Skeletal muscle satellite cell (primary cell): Measurements from ENCODE around the gene GNAI1.

Experiments used
- H3K27me3 ChIP-seq: 2 replicates; pipeline ENCODE4 v1.7.0; 2013; ENCODE audit warnings: low read length; ENCODE audit not compliant: control insufficient read depth, insufficient read depth
- H3K36me3 ChIP-seq: 2 replicates; pipeline ENCODE4 v1.7.0; 2013; ENCODE audit warnings: mild to moderate bottlenecking, control low read depth, low read length; ENCODE audit not compliant: insufficient read depth
- H3K4me1 ChIP-seq: 2 replicates; pipeline ENCODE4 v1.7.0; 2013; ENCODE audit warnings: low read length; ENCODE audit not compliant: control insufficient read depth, insufficient read depth
- H3K4me2 ChIP-seq: 2 replicates; pipeline ENCODE4 v1.7.0; 2013; ENCODE audit warnings: mild to moderate bottlenecking, low read length
- H3K4me3 ChIP-seq: 2 replicates; pipeline ENCODE4 v1.7.0; 2013; ENCODE audit warnings: low read length
- H3K9ac ChIP-seq: 2 replicates; pipeline ENCODE4 v1.7.0; 2013; ENCODE audit warnings: mild to moderate bottlenecking, low read depth, low read length, moderate library complexity
- H3K9me3 ChIP-seq: replicated peaks from 2 replicates; pipeline ENCODE4 v1.7.0; 2013; ENCODE audit warnings: mild to moderate bottlenecking, control low read depth, low read length

GNAI1 gene

DNA sequence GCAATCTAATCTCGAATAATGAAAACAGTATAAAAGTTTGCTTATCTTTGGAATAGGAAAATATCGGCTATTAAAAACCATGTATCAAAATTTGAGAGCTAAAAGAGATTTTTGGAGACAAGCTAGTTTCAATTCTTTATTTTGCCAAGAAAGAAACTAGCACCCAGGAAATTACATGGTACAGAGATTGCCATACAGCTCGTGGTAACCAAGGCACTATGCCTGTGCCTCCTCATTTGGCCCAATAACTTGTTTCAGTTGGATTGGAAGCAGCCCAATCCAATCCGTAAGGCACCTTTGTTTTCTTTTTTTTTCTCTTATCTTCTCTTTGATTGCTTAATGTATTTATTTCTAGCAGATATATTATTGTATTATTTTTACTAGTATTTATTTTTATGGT is 55.0 kb downstream of the GNAI1 start:
- Histone ChIP-seq H3K36me3 (no peaks in the 10 kb centered on the region), H3K4me3 (no peak overlapping the region), H3K9ac (no peak overlapping the region), H3K27me3 (no peaks in the 10 kb centered on the region), H3K9me3 (no peaks in the 10 kb centered on the region), H3K4me2 (no peak overlapping the region), H3K4me1 (peaks cover 4% of the 10 kb centered on the region)

GRCh38 chr7:80197627-80198026 is 63.0 kb downstream of the GNAI1 start:
- no peaks in the 10 kb centered on the region for H3K27me3 ChIP-seq
- H3K4me2 ChIP-seq: no peak overlapping the region
- no peaks in the 10 kb centered on the region for H3K4me1 ChIP-seq
- H3K9me3 ChIP-seq: no peaks in the 10 kb centered on the region
- H3K4me3 ChIP-seq: no peak overlapping the region
- no peaks in the 10 kb centered on the region for H3K36me3 ChIP-seq
- H3K9ac ChIP-seq: no peak overlapping the region

GRCh38 chr7:80199051-80199450 is 64.4 kb downstream of the GNAI1 start:
- Histone ChIP-seq H3K9ac (no peak overlapping the region), H3K4me1 (no peaks in the 10 kb centered on the region), H3K27me3 (no peaks in the 10 kb centered on the region), H3K4me3 (no peak overlapping the region), H3K36me3 (peaks cover 6% of the 10 kb centered on the region), H3K9me3 (no peaks in the 10 kb centered on the region), H3K4me2 (no peak overlapping the region)

GRCh38 chr7:80204454-80204853 is 69.8 kb downstream of the GNAI1 start:
- no peaks in the 10 kb centered on the region for H3K9me3 ChIP-seq
- peaks cover 13% of the 10 kb centered on the region for H3K36me3 ChIP-seq
- H3K4me3 ChIP-seq: no peak overlapping the region
- H3K4me2 ChIP-seq: no peak overlapping the region
- no peaks in the 10 kb centered on the region for H3K27me3 ChIP-seq
- no peaks in the 10 kb centered on the region for H3K4me1 ChIP-seq
- H3K9ac ChIP-seq: no peak overlapping the region

DNA sequence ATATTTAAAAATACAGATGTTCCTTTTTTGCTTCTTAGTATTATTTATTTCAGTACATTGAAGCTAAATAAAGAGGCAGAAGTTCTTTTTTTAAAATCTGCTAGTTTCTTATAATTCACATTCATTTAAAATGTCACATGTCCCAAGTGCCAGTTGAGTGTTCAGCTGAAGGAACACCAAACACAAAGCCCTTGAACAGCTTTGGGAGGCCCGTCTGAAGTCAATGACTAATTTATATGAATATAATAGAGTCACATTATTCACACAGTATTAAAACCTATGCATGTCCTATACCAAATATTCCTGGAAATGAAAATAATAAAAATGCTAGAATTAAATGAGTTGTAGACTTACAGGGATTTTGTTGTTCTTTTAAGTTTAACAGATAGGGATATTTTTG is 70.3 kb downstream of the GNAI1 start:
- H3K27me3 ChIP-seq: no peaks in the 10 kb centered on the region

GRCh38 chr7:80206763-80207162 is 72.1 kb downstream of the GNAI1 start:
- Histone ChIP-seq H3K4me1 (no peaks in the 10 kb centered on the region), H3K27me3 (no peaks in the 10 kb centered on the region), H3K36me3 (peaks cover 16% of the 10 kb centered on the region)

More for the DNA sequence above, 70.3 kb downstream of the GNAI1 start:
- no peak overlapping the region for H3K4me3 ChIP-seq
- peaks cover 13% of the 10 kb centered on the region for H3K36me3 ChIP-seq
- H3K4me1 ChIP-seq: no peaks in the 10 kb centered on the region
- H3K4me2 ChIP-seq: no peak overlapping the region
- H3K9ac ChIP-seq: no peak overlapping the region
- no peaks in the 10 kb centered on the region for H3K9me3 ChIP-seq

GRCh38 chr7:80207501-80207900 is 72.9 kb downstream of the GNAI1 start:
- Histone ChIP-seq H3K4me1 (no peaks in the 10 kb centered on the region), H3K4me3 (no peak overlapping the region)

More at GRCh38 chr7:80206763-80207162, 72.1 kb downstream of the GNAI1 start:
- no peak overlapping the region for H3K9ac ChIP-seq
- no peaks in the 10 kb centered on the region for H3K9me3 ChIP-seq
- H3K4me2 ChIP-seq: no peak overlapping the region
- H3K4me3 ChIP-seq: no peak overlapping the region

GRCh38 chr7:80208700-80209099 is 74.1 kb downstream of the GNAI1 start:
- Histone ChIP-seq H3K9me3 (no peaks in the 10 kb centered on the region), H3K4me3 (no peak overlapping the region), H3K4me1 (no peaks in the 10 kb centered on the region), H3K4me2 (no peak overlapping the region), H3K36me3 (peaks cover 26% of the 10 kb centered on the region), H3K9ac (no peak overlapping the region), H3K27me3 (no peaks in the 10 kb centered on the region)

More at GRCh38 chr7:80207501-80207900, 72.9 kb downstream of the GNAI1 start:
- Histone ChIP-seq H3K4me2 (no peak overlapping the region), H3K9ac (no peak overlapping the region), H3K27me3 (no peaks in the 10 kb centered on the region), H3K36me3 (peaks cover 19% of the 10 kb centered on the region), H3K9me3 (no peaks in the 10 kb centered on the region)

DNA sequence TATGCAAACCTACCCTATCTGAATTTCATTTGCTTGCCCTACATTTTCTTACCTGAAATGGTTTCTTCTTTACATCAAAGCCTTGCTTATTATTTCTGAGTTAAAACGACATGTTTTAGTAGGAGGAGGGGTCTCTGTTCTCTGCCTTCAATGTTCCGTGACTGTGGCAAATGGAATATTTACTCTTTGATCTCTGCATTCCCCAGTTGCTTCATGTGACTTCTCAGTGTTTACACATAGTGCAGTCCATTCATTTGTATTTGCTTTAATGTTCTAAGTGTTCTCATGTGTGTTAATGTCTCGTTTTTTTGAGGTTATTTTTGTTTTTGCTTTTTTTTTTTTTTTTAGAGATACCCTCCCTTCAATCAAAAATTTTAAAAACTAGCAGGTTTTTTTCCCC is 75.8 kb downstream of the GNAI1 start:
- no peaks in the 10 kb centered on the region for H3K9me3 ChIP-seq
- no peak overlapping the region for H3K9ac ChIP-seq
- peaks cover 23% of the 10 kb centered on the region for H3K36me3 ChIP-seq
- H3K4me1 ChIP-seq: no peaks in the 10 kb centered on the region
- no peak overlapping the region for H3K4me3 ChIP-seq
- H3K4me2 ChIP-seq: no peak overlapping the region
- H3K27me3 ChIP-seq: no peaks in the 10 kb centered on the region

DNA sequence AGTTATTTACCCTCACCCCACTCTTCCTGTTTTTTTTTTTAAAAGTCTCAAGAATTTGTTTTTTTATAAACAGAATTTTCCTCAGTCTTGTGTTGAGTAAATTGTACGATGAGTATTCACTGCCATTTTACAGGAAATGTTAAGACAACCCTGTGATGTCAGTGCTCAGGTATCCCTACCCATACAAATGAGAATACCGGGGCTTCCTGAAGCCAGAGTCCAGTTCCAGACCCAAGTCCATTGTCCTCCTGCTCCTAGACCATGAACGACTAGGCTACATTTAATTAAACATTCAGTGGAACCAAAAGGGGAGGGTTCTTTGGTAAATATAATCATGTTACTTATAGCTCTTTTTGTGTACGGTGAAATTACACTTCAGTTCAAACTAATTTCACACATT is 79.2 kb downstream of the GNAI1 start:
- H3K36me3 ChIP-seq: peaks cover 23% of the 10 kb centered on the region
- H3K9me3 ChIP-seq: no peaks in the 10 kb centered on the region
- H3K9ac ChIP-seq: no peak overlapping the region
- no peak overlapping the region for H3K4me2 ChIP-seq
- no peak overlapping the region for H3K4me3 ChIP-seq
- no peaks in the 10 kb centered on the region for H3K27me3 ChIP-seq
- peaks cover 6% of the 10 kb centered on the region for H3K4me1 ChIP-seq

DNA sequence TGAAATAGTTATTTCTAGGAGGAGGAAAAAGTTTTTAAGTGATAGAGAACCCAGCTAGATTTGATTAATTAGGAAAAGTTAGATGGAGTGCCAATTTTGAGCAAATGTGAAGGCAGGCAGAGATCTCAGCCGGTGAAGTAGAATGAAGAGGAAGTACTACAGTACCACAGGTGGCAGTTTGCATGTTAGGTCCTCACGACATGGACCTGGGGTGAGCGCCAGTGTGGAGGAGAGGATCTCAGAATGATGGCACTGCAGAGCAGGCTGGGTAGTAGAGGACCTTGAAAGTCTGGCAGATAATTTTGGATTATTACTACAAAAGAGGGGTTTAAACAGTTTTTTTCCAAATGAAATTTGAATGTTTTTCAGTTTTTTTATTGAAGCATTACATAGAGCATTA is 81.1 kb downstream of the GNAI1 start:
- no peaks in the 10 kb centered on the region for H3K27me3 ChIP-seq
- H3K9ac ChIP-seq: no peak overlapping the region
- no peaks in the 10 kb centered on the region for H3K9me3 ChIP-seq
- H3K4me3 ChIP-seq: no peak overlapping the region
- peaks cover 22% of the 10 kb centered on the region for H3K36me3 ChIP-seq
- H3K4me1 ChIP-seq: peaks cover 12% of the 10 kb centered on the region
- H3K4me2 ChIP-seq: no peak overlapping the region

- Histone ChIP-seq H3K9ac (no peak overlapping the region), H3K4me2 (no peak overlapping the region), H3K9me3 (no peaks in the 10 kb centered on the region), H3K4me1 (peaks cover 12% of the 10 kb centered on the region), H3K27me3 (no peaks in the 10 kb centered on the region), H3K36me3 (peaks cover 20% of the 10 kb centered on the region), H3K4me3 (no peak overlapping the region)
Measured at GRCh38 chr7:80216996-80217842, 82.6 kb downstream of the GNAI1 start.
